ENCODE results near the gene TERC. TPM values are rescaled to one million over a fixed set of nuclear protein-coding genes. Genes with fewer than 3 reads are reported as not detected.
A peak's percentile ranks its signal among the peaks of the same experiment; 100 is the strongest.

Gene TERC
- total and polyA plus RNA-seq, 10 of the 15 experiments (the other 5 are each of a cell fraction or from before 2014, with no cell fraction given): 0.43 to 125 (median 6.2) TPM; not detected in 4

DNA sequence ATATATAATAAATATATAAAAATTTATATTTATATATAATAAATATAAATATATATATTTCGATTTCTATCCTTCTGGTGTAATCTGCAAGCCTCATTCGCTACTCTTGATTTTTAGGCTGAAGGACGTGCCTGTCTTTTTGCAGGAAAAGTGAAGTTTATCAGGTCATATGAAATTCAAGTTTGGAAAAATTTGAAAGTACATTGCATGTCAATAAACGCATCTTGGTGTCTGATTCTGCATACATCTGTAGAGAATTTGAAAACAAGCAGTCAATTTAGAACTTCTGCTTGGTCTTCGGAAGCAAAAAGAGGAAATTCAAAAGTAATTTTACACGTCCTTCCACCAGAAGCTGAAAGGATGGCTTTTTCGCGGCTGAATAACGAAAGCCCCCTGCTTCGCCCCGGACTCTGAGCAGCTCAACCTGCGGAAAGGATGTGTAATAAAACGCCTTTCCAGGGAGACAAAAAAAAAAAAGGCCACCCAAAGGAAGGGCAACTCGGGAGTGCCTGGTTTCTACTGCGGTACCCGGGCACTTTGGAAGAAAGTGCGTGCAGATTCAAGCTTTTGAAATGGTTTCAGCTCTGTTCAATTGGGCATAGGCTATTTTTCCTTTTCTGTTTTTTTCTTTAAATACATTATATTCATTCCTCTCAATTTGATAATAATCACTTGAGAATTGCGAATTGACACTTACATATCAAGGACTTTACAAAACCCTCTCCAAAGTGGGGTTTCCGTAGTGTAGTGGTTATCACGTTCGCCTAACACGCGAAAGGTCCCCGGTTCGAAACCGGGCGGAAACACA, 6.8 kb upstream of the TERC start (continued):
- TF ChIP-seq, protein P1, sequence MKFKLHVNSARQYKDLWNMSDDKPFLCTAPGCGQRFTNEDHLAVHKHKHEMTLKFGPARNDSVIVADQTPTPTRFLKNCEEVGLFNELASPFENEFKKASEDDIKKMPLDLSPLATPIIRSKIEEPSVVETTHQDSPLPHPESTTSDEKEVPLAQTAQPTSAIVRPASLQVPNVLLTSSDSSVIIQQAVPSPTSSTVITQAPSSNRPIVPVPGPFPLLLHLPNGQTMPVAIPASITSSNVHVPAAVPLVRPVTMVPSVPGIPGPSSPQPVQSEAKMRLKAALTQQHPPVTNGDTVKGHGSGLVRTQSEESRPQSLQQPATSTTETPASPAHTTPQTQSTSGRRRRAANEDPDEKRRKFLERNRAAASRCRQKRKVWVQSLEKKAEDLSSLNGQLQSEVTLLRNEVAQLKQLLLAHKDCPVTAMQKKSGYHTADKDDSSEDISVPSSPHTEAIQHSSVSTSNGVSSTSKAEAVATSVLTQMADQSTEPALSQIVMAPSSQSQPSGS (IDR thresholded peaks at IDR 0.05; ENCODE audit: low read length): peak; percentile 83
- TF ChIP-seq SUPT20H (IDR thresholded peaks at IDR 0.05; ENCODE audit: borderline replicate concordance, control insufficient read depth, low read depth, low read length) (no peak), NFYB (IDR thresholded peaks at IDR 0.05; ENCODE audit: insufficient read depth, low read depth, low read length) (no peak), PML (IDR thresholded peaks at IDR 0.05; ENCODE audit: low read length) (peak; percentile 59; the same call in 1 of the 2 replicates), BRCA1 (IDR thresholded peaks at IDR 0.05; ENCODE audit: low read depth, low read length) (no peak), GATAD2B (conservative IDR thresholded peaks at IDR 0.05; ENCODE audit: low read depth) (no peak), RAD51 (IDR thresholded peaks at IDR 0.05) (no peak), ATF7 (IDR thresholded peaks at IDR 0.05; ENCODE audit: low read depth) (no peak), RB1 (IDR thresholded peaks at IDR 0.05; ENCODE audit: borderline replicate concordance) (peak; percentile 67; the same call in 1 of the 2 replicates), MEF2B (IDR thresholded peaks at IDR 0.05; ENCODE audit: partially characterized antibody, poor library complexity, severe bottlenecking) (no peak), DPF2 (IDR thresholded peaks at IDR 0.05) (no peak), NFXL1 (IDR thresholded peaks at IDR 0.05; ENCODE audit: borderline replicate concordance) (no peak), ZNF217 (IDR thresholded peaks at IDR 0.05) (no peak), BHLHE40 (IDR thresholded peaks at IDR 0.05; ENCODE audit: borderline replicate concordance in 1 of 2, low read depth in 2 of 2, low read length in 1 of 2) (peak; percentile 11 to 20; a peak in 1 of 4 replicates), MXI1 (IDR thresholded peaks at IDR 0.05; ENCODE audit: low read depth, low read length) (0 out of 2 replicates have a peak, but pooled peaks have one; percentile 11)
- TF ChIP-seq, protein P2, sequence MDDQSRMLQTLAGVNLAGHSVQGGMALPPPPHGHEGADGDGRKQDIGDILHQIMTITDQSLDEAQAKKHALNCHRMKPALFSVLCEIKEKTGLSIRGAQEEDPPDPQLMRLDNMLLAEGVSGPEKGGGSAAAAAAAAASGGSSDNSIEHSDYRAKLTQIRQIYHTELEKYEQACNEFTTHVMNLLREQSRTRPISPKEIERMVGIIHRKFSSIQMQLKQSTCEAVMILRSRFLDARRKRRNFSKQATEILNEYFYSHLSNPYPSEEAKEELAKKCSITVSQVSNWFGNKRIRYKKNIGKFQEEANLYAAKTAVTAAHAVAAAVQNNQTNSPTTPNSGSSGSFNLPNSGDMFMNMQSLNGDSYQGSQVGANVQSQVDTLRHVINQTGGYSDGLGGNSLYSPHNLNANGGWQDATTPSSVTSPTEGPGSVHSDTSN (IDR thresholded peaks at IDR 0.05; ENCODE audit: insufficient replicate concordance, low read depth, low read length): no peak
- TF ChIP-seq, protein P3, sequence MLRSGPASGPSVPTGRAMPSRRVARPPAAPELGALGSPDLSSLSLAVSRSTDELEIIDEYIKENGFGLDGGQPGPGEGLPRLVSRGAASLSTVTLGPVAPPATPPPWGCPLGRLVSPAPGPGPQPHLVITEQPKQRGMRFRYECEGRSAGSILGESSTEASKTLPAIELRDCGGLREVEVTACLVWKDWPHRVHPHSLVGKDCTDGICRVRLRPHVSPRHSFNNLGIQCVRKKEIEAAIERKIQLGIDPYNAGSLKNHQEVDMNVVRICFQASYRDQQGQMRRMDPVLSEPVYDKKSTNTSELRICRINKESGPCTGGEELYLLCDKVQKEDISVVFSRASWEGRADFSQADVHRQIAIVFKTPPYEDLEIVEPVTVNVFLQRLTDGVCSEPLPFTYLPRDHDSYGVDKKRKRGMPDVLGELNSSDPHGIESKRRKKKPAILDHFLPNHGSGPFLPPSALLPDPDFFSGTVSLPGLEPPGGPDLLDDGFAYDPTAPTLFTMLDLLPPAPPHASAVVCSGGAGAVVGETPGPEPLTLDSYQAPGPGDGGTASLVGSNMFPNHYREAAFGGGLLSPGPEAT (IDR thresholded peaks at IDR 0.05; ENCODE audit: low read depth): no peak
- TF ChIP-seq, protein P4, sequence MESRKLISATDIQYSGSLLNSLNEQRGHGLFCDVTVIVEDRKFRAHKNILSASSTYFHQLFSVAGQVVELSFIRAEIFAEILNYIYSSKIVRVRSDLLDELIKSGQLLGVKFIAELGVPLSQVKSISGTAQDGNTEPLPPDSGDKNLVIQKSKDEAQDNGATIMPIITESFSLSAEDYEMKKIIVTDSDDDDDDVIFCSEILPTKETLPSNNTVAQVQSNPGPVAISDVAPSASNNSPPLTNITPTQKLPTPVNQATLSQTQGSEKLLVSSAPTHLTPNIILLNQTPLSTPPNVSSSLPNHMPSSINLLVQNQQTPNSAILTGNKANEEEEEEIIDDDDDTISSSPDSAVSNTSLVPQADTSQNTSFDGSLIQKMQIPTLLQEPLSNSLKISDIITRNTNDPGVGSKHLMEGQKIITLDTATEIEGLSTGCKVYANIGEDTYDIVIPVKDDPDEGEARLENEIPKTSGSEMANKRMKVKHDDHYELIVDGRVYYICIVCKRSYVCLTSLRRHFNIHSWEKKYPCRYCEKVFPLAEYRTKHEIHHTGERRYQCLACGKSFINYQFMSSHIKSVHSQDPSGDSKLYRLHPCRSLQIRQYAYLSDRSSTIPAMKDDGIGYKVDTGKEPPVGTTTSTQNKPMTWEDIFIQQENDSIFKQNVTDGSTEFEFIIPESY (IDR thresholded peaks at IDR 0.05): no peak
- TF ChIP-seq, protein P5, sequence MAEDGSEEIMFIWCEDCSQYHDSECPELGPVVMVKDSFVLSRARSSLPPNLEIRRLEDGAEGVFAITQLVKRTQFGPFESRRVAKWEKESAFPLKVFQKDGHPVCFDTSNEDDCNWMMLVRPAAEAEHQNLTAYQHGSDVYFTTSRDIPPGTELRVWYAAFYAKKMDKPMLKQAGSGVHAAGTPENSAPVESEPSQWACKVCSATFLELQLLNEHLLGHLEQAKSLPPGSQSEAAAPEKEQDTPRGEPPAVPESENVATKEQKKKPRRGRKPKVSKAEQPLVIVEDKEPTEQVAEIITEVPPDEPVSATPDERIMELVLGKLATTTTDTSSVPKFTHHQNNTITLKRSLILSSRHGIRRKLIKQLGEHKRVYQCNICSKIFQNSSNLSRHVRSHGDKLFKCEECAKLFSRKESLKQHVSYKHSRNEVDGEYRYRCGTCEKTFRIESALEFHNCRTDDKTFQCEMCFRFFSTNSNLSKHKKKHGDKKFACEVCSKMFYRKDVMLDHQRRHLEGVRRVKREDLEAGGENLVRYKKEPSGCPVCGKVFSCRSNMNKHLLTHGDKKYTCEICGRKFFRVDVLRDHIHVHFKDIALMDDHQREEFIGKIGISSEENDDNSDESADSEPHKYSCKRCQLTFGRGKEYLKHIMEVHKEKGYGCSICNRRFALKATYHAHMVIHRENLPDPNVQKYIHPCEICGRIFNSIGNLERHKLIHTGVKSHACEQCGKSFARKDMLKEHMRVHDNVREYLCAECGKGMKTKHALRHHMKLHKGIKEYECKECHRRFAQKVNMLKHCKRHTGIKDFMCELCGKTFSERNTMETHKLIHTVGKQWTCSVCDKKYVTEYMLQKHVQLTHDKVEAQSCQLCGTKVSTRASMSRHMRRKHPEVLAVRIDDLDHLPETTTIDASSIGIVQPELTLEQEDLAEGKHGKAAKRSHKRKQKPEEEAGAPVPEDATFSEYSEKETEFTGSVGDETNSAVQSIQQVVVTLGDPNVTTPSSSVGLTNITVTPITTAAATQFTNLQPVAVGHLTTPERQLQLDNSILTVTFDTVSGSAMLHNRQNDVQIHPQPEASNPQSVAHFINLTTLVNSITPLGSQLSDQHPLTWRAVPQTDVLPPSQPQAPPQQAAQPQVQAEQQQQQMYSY (CRISPR knock-in tag; IDR thresholded peaks at IDR 0.05): no peak

All from GM12878 (cell line).